Panc1 (cell line): ENCODE measurements around the gene FARP1. TPM values are rescaled to one million over a fixed set of nuclear protein-coding genes. Genes with fewer than 3 reads are reported as not detected.

Experiments
- ATAC-seq: fragments of 200-7000 bp; cut with Tn5 transposase; 2 replicates; pipeline ENCODE4 v1.9.1; 2020; ENCODE audit warnings: mild to moderate bottlenecking, moderate library complexity
- BruUV-seq: library from RNA; stranded (reverse); fragments of 400-500 nt; replicated peaks from 2 replicates; lab custom pipeline; 2021; lab: Mats Ljungman, UMichigan
- CTCF ChIA-PET: fragments of 300-600 bp; sonication (Branson Sonifier 250); formaldehyde crosslinking; loops from one replicate; lab custom pipeline; 2022; ENCODE audit warnings: antibody characterized with exemption; lab: Charles Lee
- POLR2A ChIA-PET: fragments of 300-600 bp; sonication (Branson Sonifier 250); formaldehyde crosslinking; loops from one replicate; lab custom pipeline; 2022; ENCODE audit warnings: antibody characterized with exemption; lab: Charles Lee
- DNase-seq: peaks from one replicate; pipeline ENCODE4 v3.0.0-alpha.2; 2010; ENCODE audit warnings: low read depth, low spot score
- H3K27ac ChIP-seq: 2 replicates; pipeline ENCODE4 v1.5.1; 2011; ENCODE audit warnings: mild to moderate bottlenecking, low read length, inconsistent platforms
- H3K27me3 ChIP-seq: fragments of 200-500 bp; sonication (Bioruptor generic); 2 replicates; pipeline ENCODE4 v1.6.0; 2014; ENCODE audit warnings: low read length, inconsistent platforms; ENCODE audit not compliant: control insufficient read depth, insufficient read depth
- H3K36me3 ChIP-seq: fragments of 200-500 bp; sonication (Bioruptor generic); 2 replicates; pipeline ENCODE4 v1.5.1; 2014; ENCODE audit warnings: inconsistent platforms, mild to moderate bottlenecking, low read length, moderate library complexity; ENCODE audit not compliant: control insufficient read depth, insufficient read depth
- H3K4me1 ChIP-seq: 2 replicates; pipeline ENCODE4 v1.5.1; 2011; ENCODE audit warnings: inconsistent platforms, mild to moderate bottlenecking, low read length, moderate library complexity; ENCODE audit not compliant: control insufficient read depth, insufficient read depth
- H3K4me3 ChIP-seq, 2 experiments: 2 replicates each; pipeline ENCODE4 v1.5.1; 2011 to 2012; ENCODE audit warnings: low read depth in 2 of 2, low read length in 2 of 2, mild to moderate bottlenecking in 2 of 2, inconsistent platforms in 1 of 2, moderate library complexity in 1 of 2
- H3K9me3 ChIP-seq: fragments of 200-500 bp; sonication (Bioruptor generic); 2 replicates; pipeline ENCODE4 v1.5.1; 2014; ENCODE audit warnings: low read depth, mild to moderate bottlenecking, inconsistent platforms, low read length, moderate library complexity; ENCODE audit not compliant: control insufficient read depth, insufficient read depth
- POLR2AphosphoS5 ChIP-seq: IDR thresholded peaks from 2 replicates; pipeline ENCODE4 v1.6.1; 2012; ENCODE audit warnings: mild to moderate bottlenecking, low read depth, low read length, moderate library complexity
- SIN3A ChIP-seq: IDR thresholded peaks from 2 replicates; pipeline ENCODE4 v1.6.1; 2012; ENCODE audit warnings: low read depth, mild to moderate bottlenecking, low read length, moderate library complexity, borderline replicate concordance; ENCODE audit not compliant: insufficient read depth
- TCF7L2 ChIP-seq: IDR thresholded peaks from 2 replicates; pipeline ENCODE4 v1.6.1; 2011; ENCODE audit warnings: mild to moderate bottlenecking, low read depth, low read length, inconsistent platforms
- in situ Hi-C: cut with HindIII; loops from 2 replicates; pipeline ENCODE4 v1.10.0; 2016; ENCODE audit warnings: low sequenced_read_pairs, low pct_unique_long_range_greater_than_20kb
- intact Hi-C: fragments of 100-400 bp; cut with micrococcal nuclease; formaldehyde crosslinking; loops from one replicate; pipeline ENCODE4 v1.10.0; 2022; ENCODE audit not compliant: unreplicated experiment
- total RNA-seq: library from RNA; stranded (reverse); gene quantifications from one replicate; pipeline ENCODE4 v1.2.1, GENCODE V29; 2021; ENCODE audit not compliant: unreplicated experiment
- TF ChIP-seq, protein P1 (sequence below): fragments of 450-650 bp; IDR thresholded peaks from 2 replicates; pipeline ENCODE4 v1.5.1; 2017; ENCODE audit warnings: mild to moderate bottlenecking
- TF ChIP-seq, protein P2 (sequence below), 2 experiments: IDR thresholded peaks; 2 replicates each; pipeline ENCODE4 v1.6.1; 2011 to 2012; ENCODE audit warnings: low read depth in 2 of 2, control low read depth in 1 of 2, low read length in 1 of 2, mild to moderate bottlenecking in 1 of 2, moderate library complexity in 1 of 2; ENCODE audit not compliant: insufficient read depth in 1 of 2

FARP1 gene
- total RNA-seq, 1 experiment from 2014 or later, result 61.9 TPM

DNA sequence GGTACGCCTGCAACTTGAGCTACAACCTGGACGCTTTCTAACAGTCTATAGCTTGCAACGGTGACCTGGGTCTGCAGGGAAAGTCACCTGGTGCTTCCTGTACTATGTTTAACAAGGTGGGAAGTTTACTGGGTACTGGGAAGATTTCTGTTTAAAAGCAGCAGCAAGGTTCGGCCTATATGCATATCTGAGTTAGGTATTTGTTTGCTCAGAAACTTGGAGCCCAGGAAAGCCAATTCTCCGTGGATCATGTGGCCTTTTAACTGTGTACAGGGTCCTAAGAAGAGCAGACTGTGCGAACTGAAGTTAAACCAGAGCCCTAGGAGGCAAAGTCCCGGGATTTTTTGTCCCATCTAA is 330.9 kb downstream of the FARP1 start:
- H3K27ac ChIP-seq, result no peak overlapping the region
- ATAC-seq (no peak), DNase-seq (no peak)
- BruUV-seq, result no TSS peak
- H3K36me3 ChIP-seq, result no peaks in the 10 kb centered on the region
- CTCF ChIA-PET, result no interaction called here
- TF ChIP-seq, protein P1, sequence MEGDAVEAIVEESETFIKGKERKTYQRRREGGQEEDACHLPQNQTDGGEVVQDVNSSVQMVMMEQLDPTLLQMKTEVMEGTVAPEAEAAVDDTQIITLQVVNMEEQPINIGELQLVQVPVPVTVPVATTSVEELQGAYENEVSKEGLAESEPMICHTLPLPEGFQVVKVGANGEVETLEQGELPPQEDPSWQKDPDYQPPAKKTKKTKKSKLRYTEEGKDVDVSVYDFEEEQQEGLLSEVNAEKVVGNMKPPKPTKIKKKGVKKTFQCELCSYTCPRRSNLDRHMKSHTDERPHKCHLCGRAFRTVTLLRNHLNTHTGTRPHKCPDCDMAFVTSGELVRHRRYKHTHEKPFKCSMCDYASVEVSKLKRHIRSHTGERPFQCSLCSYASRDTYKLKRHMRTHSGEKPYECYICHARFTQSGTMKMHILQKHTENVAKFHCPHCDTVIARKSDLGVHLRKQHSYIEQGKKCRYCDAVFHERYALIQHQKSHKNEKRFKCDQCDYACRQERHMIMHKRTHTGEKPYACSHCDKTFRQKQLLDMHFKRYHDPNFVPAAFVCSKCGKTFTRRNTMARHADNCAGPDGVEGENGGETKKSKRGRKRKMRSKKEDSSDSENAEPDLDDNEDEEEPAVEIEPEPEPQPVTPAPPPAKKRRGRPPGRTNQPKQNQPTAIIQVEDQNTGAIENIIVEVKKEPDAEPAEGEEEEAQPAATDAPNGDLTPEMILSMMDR, result no peak
- TF ChIP-seq POLR2AphosphoS5, result no peak
- TF ChIP-seq, protein P2, sequence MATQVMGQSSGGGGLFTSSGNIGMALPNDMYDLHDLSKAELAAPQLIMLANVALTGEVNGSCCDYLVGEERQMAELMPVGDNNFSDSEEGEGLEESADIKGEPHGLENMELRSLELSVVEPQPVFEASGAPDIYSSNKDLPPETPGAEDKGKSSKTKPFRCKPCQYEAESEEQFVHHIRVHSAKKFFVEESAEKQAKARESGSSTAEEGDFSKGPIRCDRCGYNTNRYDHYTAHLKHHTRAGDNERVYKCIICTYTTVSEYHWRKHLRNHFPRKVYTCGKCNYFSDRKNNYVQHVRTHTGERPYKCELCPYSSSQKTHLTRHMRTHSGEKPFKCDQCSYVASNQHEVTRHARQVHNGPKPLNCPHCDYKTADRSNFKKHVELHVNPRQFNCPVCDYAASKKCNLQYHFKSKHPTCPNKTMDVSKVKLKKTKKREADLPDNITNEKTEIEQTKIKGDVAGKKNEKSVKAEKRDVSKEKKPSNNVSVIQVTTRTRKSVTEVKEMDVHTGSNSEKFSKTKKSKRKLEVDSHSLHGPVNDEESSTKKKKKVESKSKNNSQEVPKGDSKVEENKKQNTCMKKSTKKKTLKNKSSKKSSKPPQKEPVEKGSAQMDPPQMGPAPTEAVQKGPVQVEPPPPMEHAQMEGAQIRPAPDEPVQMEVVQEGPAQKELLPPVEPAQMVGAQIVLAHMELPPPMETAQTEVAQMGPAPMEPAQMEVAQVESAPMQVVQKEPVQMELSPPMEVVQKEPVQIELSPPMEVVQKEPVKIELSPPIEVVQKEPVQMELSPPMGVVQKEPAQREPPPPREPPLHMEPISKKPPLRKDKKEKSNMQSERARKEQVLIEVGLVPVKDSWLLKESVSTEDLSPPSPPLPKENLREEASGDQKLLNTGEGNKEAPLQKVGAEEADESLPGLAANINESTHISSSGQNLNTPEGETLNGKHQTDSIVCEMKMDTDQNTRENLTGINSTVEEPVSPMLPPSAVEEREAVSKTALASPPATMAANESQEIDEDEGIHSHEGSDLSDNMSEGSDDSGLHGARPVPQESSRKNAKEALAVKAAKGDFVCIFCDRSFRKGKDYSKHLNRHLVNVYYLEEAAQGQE (IDR thresholded peaks at IDR 0.05; ENCODE audit: insufficient read depth in 1 of 2, low read depth in 2 of 2, low read length in 1 of 2), result no peak
- TF ChIP-seq SIN3A, result no peak
- no peak for TF ChIP-seq TCF7L2
- peaks cover 3% of the 10 kb centered on the region; the same call in 1 of the 2 replicates for H3K4me1 ChIP-seq
- POLR2A ChIA-PET, result interaction anchor here (0.5 kb wide), 1 partner anchor 54 kb away, joined by 10 read pairs; no protein-coding TSS in a partner anchor
- intact Hi-C loops, result no loop called here
- H3K9me3 ChIP-seq, result no peaks in the 10 kb centered on the region
- H3K27me3 ChIP-seq, result no peaks in the 10 kb centered on the region
- no peak overlapping the region for H3K4me3 ChIP-seq
- in situ Hi-C loops, result no loop called here

DNA sequence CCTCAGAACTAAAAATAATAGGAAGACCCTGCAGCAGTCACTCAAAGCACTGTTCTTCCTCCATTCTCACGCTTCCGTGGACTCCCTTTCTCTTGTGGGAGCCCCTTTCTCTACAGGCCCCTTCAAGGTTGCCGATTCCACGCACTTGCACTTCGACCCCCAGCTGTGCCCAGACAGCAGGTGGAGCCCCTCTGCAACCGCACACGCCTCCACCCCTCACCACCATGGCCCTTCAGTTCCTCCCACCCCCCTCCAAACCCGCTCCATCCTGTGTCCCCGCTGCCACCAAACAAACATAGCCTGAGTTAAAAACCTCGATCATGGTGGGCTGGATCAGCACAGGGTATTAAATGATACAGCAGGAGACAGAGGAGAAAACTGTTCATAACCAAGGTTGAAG is 331.4 kb downstream of the FARP1 start:
- intact Hi-C loops (no loop called here), in situ Hi-C loops (no loop called here)
- no TSS peak for BruUV-seq
- Histone ChIP-seq H3K36me3 (no peaks in the 10 kb centered on the region), H3K4me3 (no peak overlapping the region), H3K4me1 (peaks cover 3% of the 10 kb centered on the region; the same call in 1 of the 2 replicates), H3K9me3 (no peaks in the 10 kb centered on the region), H3K27ac (no peak overlapping the region), H3K27me3 (no peaks in the 10 kb centered on the region)
- TF ChIP-seq, protein P1, result no peak
- TF ChIP-seq, protein P2 (IDR thresholded peaks at IDR 0.05; ENCODE audit: insufficient read depth in 1 of 2, low read depth in 2 of 2, low read length in 1 of 2), result no peak
- TF ChIP-seq TCF7L2, result no peak
- TF ChIP-seq SIN3A, result no peak
- no peak for TF ChIP-seq POLR2AphosphoS5
- no peak for DNase-seq
- CTCF ChIA-PET, result no interaction called here
- POLR2A ChIA-PET, result interaction anchor here (0.5 kb wide), 1 partner anchor 55 kb away, joined by 10 read pairs; no protein-coding TSS in a partner anchor
- ATAC-seq, result no peak
